NCI-H1436 treated with DMSO at 0.1 percent for 48 hours (cell line): ENCODE measurements around the gene RALGAPA1.
"Not testable (repeated sequence)": the region's sequence is repeated elsewhere in the genome, so short reads cannot be mapped to it uniquely, and the experiment has no call there.

ENCODE experiments used
- DNase-seq: peaks from one replicate; lab custom pipeline; 2025; lab: John Stamatoyannopoulos, UW

Gene RALGAPA1

GRCh38 chr14:35821564-35822411 lies 12.7 kb upstream of the RALGAPA1 start:
- DNase-seq = no peak

DNA sequence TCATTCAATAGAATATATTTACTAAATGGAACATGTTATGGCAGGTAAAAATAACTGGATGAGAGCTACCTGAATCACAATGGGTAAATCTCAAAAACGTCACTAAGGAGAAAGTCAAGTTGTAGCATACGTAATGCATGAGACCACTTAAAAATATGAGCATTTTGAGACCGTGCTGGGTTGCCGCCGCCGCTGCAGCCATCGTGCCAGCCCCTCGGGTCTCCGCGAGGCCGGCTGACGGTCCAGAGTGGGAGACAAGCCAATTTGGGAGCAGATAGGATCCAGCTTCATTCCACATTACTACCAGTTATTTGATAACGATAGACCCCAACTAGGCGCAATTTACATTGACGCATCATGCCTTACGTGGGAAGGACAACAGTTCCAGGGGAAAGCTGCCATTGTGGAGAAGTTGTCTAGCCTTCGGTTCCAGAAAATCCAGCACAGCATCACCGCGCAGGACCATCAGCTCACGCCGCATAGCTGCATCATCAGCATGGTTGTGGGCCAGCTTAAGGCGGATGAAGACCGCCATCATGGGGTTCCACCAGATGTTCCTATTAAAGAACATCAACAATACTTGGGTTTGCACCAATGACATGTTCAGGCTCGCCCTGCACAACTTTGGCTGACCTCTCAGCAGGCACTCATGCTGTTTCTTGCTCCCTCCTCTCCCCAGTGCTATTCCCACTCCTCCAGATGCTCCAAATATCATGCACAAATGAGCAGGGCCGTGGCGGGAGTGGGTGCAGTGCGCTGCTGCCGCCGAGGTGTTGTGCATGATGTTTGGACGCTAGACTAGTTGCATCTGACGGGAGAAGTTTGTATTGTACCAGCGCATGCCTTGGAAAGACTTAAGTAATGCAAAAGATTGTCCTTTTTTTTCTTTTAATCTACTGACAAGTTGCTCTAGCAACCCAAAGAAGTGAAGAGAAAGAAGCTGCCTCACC lies 10.8 kb upstream of the RALGAPA1 start:
- no peak for DNase-seq

DNA sequence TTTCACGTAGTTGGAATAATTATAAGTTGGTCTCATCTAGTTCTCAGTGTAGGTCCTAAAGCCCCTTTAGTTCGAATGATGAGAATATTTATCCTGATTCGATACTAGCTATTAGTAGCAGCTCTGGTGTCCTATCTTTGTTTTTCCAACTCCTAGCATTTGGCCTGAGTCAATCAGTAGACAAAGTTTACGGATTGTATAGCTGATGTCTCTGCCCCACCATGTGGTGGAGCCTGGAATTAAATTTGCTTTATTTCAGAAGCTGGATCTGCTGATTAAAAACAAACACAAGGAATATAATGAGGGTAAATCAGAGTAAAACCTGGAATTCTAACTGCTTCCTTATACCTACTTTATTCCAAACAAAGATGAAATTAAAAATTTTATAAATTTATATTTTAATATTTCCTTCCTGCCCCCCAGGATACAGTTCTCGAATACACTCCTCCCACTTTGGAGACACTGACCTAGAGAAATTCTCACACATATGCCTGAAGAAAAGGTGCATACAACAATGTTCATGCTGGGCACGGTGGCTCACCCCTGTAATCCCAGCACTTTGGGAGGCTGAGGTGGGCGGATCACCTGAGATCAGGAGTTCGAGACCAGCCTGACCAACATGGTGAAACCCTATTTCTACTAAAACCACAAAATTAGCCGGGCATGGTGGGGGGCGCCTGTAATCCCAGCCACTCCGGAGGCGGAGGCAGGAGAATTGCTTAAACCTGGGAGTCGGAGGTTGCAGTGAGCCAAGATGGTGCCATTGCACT lies 9.4 kb upstream of the RALGAPA1 start:
- DNase-seq = no peak

DNA sequence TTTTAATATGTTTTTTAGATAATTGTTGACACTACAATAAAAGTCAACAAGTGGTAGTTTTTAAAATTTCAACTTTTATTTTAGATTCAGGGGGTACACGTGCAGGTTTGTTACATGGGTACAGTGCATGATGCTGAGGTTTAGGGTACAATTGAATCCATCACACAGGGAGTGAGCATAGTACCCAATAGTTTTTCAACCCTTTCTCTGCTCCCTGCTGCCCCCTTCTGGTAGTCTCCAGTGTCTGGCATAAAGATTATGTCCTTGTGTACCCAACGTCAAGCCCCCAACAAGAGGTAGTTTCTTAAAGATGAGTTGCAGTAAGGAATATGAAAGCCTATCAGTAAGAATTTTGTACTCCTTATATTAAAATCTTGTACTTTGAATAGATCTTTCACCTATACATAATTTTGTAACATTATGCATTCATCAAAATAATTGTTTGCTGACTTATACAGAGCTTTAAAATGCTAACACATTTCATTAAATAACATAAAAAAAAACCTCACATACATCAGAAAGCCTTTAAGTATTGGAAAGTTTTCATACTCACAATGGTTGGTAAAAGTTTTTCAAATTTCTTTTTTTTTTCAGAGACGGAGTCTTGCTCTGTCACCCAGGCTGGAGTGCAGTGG lies 5.4 kb upstream of the RALGAPA1 start:
- DNase-seq = no peak

- DNase-seq = no peak
These were observed 1.9 kb upstream of the RALGAPA1 start for GRCh38 chr14:35810963-35811362.

GRCh38 chr14:35809597-35809996 lies 502 bp upstream of the RALGAPA1 start:
- DNase-seq = no peak

DNA sequence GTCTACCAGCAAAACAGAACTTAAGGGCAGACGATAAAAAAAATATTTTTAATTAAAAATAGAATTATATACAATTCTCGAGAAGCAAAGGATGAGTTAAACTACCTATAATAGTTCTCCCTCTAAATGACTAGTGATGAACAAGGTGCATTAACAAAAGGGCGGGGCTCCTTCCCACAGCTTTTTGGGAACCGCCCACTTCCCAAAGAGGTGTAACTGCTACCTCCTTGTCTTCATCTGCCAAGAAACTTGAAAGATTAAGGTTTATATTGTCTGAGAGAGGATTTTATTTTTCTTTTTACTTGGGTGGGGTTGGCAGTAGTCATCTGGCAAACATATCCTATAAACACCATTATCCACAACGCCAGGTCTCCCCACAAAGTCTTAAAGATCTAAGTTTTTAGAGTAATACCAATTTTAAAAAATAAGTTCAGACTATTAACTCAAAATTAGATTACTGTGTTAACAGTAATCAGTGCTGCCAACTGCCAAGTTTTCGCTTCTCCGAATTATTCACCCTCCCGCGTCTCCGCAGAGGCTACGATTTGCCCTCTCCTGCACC lies 938 bp downstream of the RALGAPA1 start:
- DNase-seq = no peak

GRCh38 chr14:35807131-35807961 lies 1.7 kb downstream of the RALGAPA1 start:
- no peak for DNase-seq

DNA sequence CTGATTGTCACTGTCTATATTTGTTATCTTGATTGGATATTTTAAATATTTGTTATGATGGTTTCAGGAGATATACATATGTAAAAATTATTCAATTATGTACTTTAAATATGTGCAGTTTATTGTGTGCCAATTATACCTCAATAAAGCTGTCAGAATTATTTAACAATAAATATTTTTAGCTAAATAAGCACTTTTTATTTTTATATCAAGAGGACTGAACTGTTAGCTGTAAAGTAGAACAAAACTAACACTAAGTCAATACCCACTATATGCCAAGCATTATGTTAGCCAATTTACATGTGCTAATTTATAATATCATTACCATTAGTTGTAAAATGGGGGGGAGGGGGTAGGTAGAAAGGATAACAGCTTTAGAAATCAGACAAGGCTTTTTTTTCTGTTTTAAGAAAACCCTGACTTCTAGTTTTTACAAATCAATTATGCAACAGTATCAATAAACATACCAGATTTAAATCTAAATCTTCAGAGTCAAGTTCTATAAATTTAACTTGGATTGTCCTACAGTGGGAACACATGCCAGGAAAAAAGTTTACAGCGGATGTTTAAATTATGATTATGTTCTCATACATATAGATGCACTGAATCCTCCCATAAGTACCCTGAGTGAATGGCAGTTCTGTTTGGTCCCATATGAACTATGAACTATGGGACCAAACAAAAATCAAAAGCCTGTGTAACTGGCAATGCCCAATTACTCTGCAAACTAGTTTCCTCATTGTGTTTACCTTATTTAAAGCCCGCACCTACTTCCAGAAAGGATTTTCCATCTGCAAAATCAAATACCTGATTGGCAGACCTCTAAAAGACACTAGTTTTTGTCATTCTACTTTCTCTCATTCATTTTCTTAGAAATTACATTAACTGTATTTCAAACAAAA lies 2.8 kb downstream of the RALGAPA1 start:
- no peak for DNase-seq

- no peak for DNase-seq
These were observed 11.3 kb downstream of the RALGAPA1 start for GRCh38 chr14:35797796-35798195.

GRCh38 chr14:35789651-35790050 lies 19.4 kb downstream of the RALGAPA1 start:
- no peak for DNase-seq

GRCh38 chr14:35786856-35787255 lies 22.2 kb downstream of the RALGAPA1 start:
- DNase-seq = no peak

- DNase-seq = no peak
These were observed 25.4 kb downstream of the RALGAPA1 start for GRCh38 chr14:35783699-35784098.

GRCh38 chr14:35779368-35779767 lies 29.7 kb downstream of the RALGAPA1 start:
- DNase-seq = no peak

- DNase-seq = not testable (repeated sequence)
These were observed 31.5 kb downstream of the RALGAPA1 start for GRCh38 chr14:35777550-35777949.

DNA sequence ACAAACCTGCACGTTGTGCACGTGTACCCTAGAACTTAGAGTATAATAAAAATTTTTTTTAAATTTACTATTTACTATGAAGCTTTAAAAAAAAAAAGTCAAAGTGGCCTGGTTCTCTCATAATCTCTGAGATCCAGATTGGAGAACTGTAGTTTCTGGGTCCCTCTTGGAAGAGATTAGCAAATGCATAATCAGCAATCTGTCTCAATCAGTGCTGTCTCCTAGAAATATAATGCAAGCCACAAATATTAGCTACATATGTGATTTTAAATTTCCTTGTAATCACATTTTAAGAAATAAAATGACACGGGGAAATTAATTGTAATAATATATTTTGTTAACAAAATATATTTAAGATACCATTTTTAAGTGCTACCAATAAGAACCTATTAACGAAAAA lies 32.3 kb downstream of the RALGAPA1 start:
- no peak for DNase-seq

GRCh38 chr14:35776085-35776484 lies 33.0 kb downstream of the RALGAPA1 start:
- DNase-seq = not testable (repeated sequence)

DNA sequence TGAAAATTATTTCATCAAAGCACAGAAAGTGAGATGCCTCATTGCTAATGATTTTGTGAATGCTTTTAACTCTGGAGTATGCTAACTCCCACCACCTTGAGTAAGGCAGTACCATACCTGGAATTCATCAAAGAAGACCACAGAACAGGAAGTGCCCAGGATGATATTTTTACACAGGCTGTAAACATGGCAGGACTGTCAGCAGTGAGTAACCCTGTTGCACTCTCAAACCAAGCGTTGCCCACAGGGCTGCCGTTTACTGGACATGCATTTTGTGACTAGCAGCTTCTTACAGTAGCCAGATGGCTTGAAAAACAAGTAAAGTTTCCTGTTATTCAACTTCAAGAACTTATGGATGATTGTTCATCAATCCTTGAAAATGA lies 42.4 kb downstream of the RALGAPA1 start:
- DNase-seq = no peak

DNA sequence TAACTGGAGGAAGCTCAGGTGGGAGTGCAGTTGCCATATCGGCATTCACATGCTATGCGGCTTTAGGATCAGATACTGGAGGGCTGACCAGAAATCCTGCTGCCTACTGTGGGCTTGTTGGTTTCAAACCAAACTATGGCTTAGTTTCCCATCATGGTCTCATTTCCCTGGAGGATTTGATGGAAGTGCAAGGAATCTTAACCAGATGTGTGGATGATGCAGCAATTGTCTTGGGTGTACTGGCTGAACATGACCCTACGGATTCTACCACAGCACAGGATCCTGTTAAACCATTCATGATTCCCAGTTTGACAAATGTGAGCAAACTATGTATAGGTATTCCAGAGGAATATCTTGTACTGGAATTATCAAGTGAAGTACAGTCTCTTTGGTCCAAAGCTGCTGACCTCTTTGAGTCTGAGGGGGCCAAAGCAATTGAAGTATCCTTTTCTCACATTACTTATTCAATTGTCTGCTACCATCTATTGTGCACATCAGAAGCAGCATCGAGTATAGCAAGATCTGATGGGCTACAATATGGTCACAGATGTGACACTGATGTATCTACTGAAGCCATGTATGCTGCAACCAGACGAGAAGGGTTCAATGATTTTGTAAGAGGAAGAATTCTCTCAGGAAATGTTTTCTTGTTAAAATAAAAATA lies 42.9 kb downstream of the RALGAPA1 start:
- DNase-seq = no peak
